GM12878 (cell line): Measurements from ENCODE around the gene RNF168. TPM values are rescaled to one million over a fixed set of nuclear protein-coding genes. Genes with fewer than 3 reads are reported as not detected.
A peak's percentile ranks its signal among the peaks of the same experiment; 100 is the strongest.

Experiments used
- ATAC-seq: fragments of 200-7000 bp; cut with Tn5 transposase; 3 replicates; pipeline ENCODE4 v1.9.1; 2020; ENCODE audit warnings: mild to moderate bottlenecking, moderate library complexity
- BruUV-seq: library from RNA; stranded (reverse); fragments of 400-500 nt; replicated peaks from 2 replicates; lab custom pipeline; 2021; lab: Mats Ljungman, UMichigan
- CTCF ChIA-PET: fragments of 300-600 bp; sonication (Branson Sonifier 250); formaldehyde crosslinking; extraction: SDS; loops from one replicate; lab custom pipeline; 2021; ENCODE audit warnings: inconsistent platforms; lab: Yijun Ruan, JAX
- POLR2A ChIA-PET: fragments of 350-600 bp; formaldehyde crosslinking; extraction: SDS; loops from one replicate; lab custom pipeline; 2021; ENCODE audit warnings: inconsistent platforms; lab: Charles Lee
- RAD21 ChIA-PET: fragments of 300-600 bp; sonication (Branson Sonifier 250); formaldehyde crosslinking; loops from one replicate; lab custom pipeline; 2023; ENCODE audit warnings: antibody characterized with exemption; ENCODE audit not compliant: unreplicated experiment; lab: Charles Lee
- SMC1A ChIA-PET: fragments of 300-600 bp; sonication (Branson Sonifier 250); formaldehyde crosslinking; loops from one replicate; lab custom pipeline; 2023; ENCODE audit not compliant: unreplicated experiment, uncharacterized antibody; lab: Charles Lee
- DNase-seq: peaks from one replicate; pipeline ENCODE4 v3.0.0-alpha.2; 2011; ENCODE audit warnings: low read depth, low spot score
- FAIRE-seq: peaks from 3 replicates; lab custom pipeline; 2011; peaks lifted over from hg19 to GRCh38; lab: Jason Lieb, UNC
- H2AFZ ChIP-seq: 2 replicates; pipeline ENCODE4 v1.6.0; 2011; ENCODE audit warnings: low read depth, low read length, control low read depth; ENCODE audit not compliant: control insufficient read depth
- H3K27ac ChIP-seq: 2 replicates; pipeline ENCODE4 v1.5.1; 2011; ENCODE audit warnings: control low read depth; ENCODE audit not compliant: control insufficient read depth, insufficient read depth
- H3K27me3 ChIP-seq, 2 experiments: replicated peaks in 1 of 2; 2 replicates each; pipeline versions ENCODE4 v1.6.0 to v1.6.1; 2011; ENCODE audit warnings: low read length in 1 of 2; ENCODE audit not compliant: control insufficient read depth in 2 of 2, insufficient read depth in 2 of 2
- H3K36me3 ChIP-seq, 2 experiments: 2 replicates each; pipeline ENCODE4 v1.5.1; 2011; ENCODE audit warnings: low read length in 1 of 2; ENCODE audit not compliant: control insufficient read depth in 2 of 2, insufficient read depth in 2 of 2
- H3K4me1 ChIP-seq: 2 replicates; pipeline ENCODE4 v1.6.1; 2011; ENCODE audit warnings: mild to moderate bottlenecking, low read length, moderate library complexity, mixed read lengths; ENCODE audit not compliant: control insufficient read depth, insufficient read depth
- H3K4me2 ChIP-seq: 2 replicates; pipeline ENCODE4 v1.6.0; 2011; ENCODE audit warnings: control low read depth; ENCODE audit not compliant: control insufficient read depth, insufficient read depth
- H3K4me3 ChIP-seq: fragments of 200-600 bp; sonication (generic); 2 replicates; pipeline ENCODE4 v1.5.1; 2016
- H3K79me2 ChIP-seq: 2 replicates; pipeline ENCODE4 v1.6.0; 2011; ENCODE audit warnings: low read length; ENCODE audit not compliant: control insufficient read depth, insufficient read depth
- H3K9ac ChIP-seq: 2 replicates; pipeline ENCODE4 v1.8.0; 2011; ENCODE audit warnings: low read length, control low read depth, mixed read lengths; ENCODE audit not compliant: control insufficient read depth, insufficient read depth
- H3K9me3 ChIP-seq: replicated peaks from 3 replicates; pipeline ENCODE4 v1.5.1; 2011; ENCODE audit warnings: mild to moderate bottlenecking, low read length; ENCODE audit not compliant: control insufficient read depth, insufficient read depth
- H4K20me1 ChIP-seq: 2 replicates; pipeline ENCODE4 v1.6.0; 2011; ENCODE audit not compliant: control insufficient read depth, insufficient read depth
- CBFB ChIP-seq: IDR thresholded peaks from 2 replicates; pipeline ENCODE4 v1.6.1; 2016; ENCODE audit warnings: antibody characterized with exemption, low read depth
- CHD1 ChIP-seq: IDR thresholded peaks from 2 replicates; pipeline ENCODE4 v1.6.1; 2012; ENCODE audit warnings: low read depth, low read length, improper control_type of control experiment
- CREB1 ChIP-seq: IDR thresholded peaks from 2 replicates; pipeline ENCODE4 v1.6.1; 2012; ENCODE audit warnings: low read depth, mild to moderate bottlenecking, inconsistent platforms
- DPF2 ChIP-seq: fragments of 450-650 bp; IDR thresholded peaks from 2 replicates; pipeline ENCODE4 v1.6.1; 2017; ENCODE audit warnings: mild to moderate bottlenecking
- EGR1 ChIP-seq, 2 experiments: IDR thresholded peaks; 1 replicate in 1 of 2; 2 replicates in 1 of 2; pipeline ENCODE4 v1.6.1; 2011 to 2012; ENCODE audit warnings: low read depth in 2 of 2, low read length in 2 of 2, borderline replicate concordance in 1 of 2, mild to moderate bottlenecking in 1 of 2, moderate library complexity in 1 of 2
- FOXM1 ChIP-seq: IDR thresholded peaks from 2 replicates; pipeline ENCODE4 v1.6.1; 2012; ENCODE audit warnings: low read depth, mild to moderate bottlenecking, inconsistent platforms, low read length, moderate library complexity
- IKZF1 ChIP-seq: fragments of 450-650 bp; conservative IDR thresholded peaks from 2 replicates; pipeline ENCODE4 v1.6.1; 2017; ENCODE audit warnings: antibody characterized with exemption, mild to moderate bottlenecking
- IKZF2 ChIP-seq, 2 experiments: fragments of 450-650 bp; IDR thresholded peaks; 2 replicates each; pipeline ENCODE4 v1.6.1; 2017; ENCODE audit warnings: mild to moderate bottlenecking in 2 of 2, moderate library complexity in 2 of 2
- IRF4 ChIP-seq: IDR thresholded peaks from 2 replicates; pipeline ENCODE4 v1.6.1; 2011; ENCODE audit warnings: low read depth, low read length
- KDM1A ChIP-seq: fragments of 200-600 bp; sonication (generic); IDR thresholded peaks from 2 replicates; pipeline ENCODE4 v1.6.1; 2016; ENCODE audit warnings: borderline replicate concordance
- MYB ChIP-seq: fragments of 150-350 bp; IDR thresholded peaks from 2 replicates; pipeline ENCODE4 v1.6.1; 2014; ENCODE audit warnings: mild to moderate bottlenecking, low read depth, low read length, borderline replicate concordance
- NFIC ChIP-seq: IDR thresholded peaks from 2 replicates; pipeline ENCODE4 v1.6.1; 2012; ENCODE audit warnings: low read depth, mild to moderate bottlenecking, inconsistent platforms, low read length, moderate library complexity
- PML ChIP-seq: IDR thresholded peaks from 2 replicates; pipeline ENCODE4 v1.6.1; 2012; ENCODE audit warnings: low read length, inconsistent platforms
- POU2F2 ChIP-seq: IDR thresholded peaks from 3 replicates; pipeline ENCODE4 v1.6.1; 2011; ENCODE audit warnings: low read depth, mild to moderate bottlenecking, low read length, borderline replicate concordance
- RAD21 ChIP-seq: IDR thresholded peaks from 2 replicates; pipeline ENCODE4 v1.6.1; 2011; ENCODE audit warnings: mild to moderate bottlenecking, low read depth, low read length, moderate library complexity; ENCODE audit not compliant: insufficient read depth
- RUNX3 ChIP-seq: IDR thresholded peaks from 2 replicates; pipeline ENCODE4 v1.6.1; 2012; ENCODE audit warnings: low read length, inconsistent platforms
- YY1 ChIP-seq: IDR thresholded peaks from 2 replicates; pipeline ENCODE4 v1.6.1; 2011; ENCODE audit warnings: low read depth, mild to moderate bottlenecking, low read length
- WGBS: methylation state at CpG from one replicate; pipeline ENCODE4 v1.1.6; 2016; ENCODE audit warnings: low lambda C conversion rate; ENCODE audit not compliant: insufficient replicate concordance, insufficient coverage; ENCODE audit errors: missing lambda C conversion rate; 5-methylcytosine and 5-hydroxymethylcytosine counted together
- in situ Hi-C: fragments of 300-500 bp; cut with MboI; formaldehyde crosslinking; loops from 9 replicates; pipeline ENCODE4 v1.14.3; 2018; ENCODE audit warnings: mixed read lengths
- intact Hi-C: fragments of 100-400 bp; cut with micrococcal nuclease; formaldehyde crosslinking; loops from one replicate; pipeline ENCODE4 v1.14.2; 2022; ENCODE audit not compliant: unreplicated experiment
- polyA plus RNA-seq, 11 experiments: library from polyadenylated mRNA; depleted of rRNA in 4 of 11; unstranded in 6 of 11; stranded (reverse) in 5 of 11; fragments of >200 nt; fragmentation: Nextera tagmentation in 4 of 11; fragmentation: Illumina TruSeq in 1 of 11; extraction: Ambion mirVana in 4 of 11; extraction: Trizol in 1 of 11; gene quantifications; 1 replicate in 1 of 11; 2 replicates in 10 of 11; pipeline versions ENCODE4 v1.2.1 to v1.2.3, GENCODE V29; 2011 to 2016; ENCODE audit warnings: inconsistent platforms in 2 of 11, missing spikeins in 2 of 11, low read depth in 1 of 11
- total RNA-seq, 4 experiments: library from RNA; depleted of rRNA in 3 of 4; stranded (reverse); fragments of >200 nt in 3 of 4; fragmentation: Illumina TruSeq in 1 of 4; extraction: Trizol in 1 of 4; gene quantifications; 2 replicates each; pipeline versions ENCODE4 v1.2.1 to v1.2.3, GENCODE V29; 2013 to 2021
- TF ChIP-seq, protein P1 (sequence below): IDR thresholded peaks from 2 replicates; pipeline ENCODE4 v1.6.1; 2012; ENCODE audit warnings: low read length, inconsistent platforms
- TF ChIP-seq, protein P2 (sequence below): fragments of 450-650 bp; IDR thresholded peaks from 2 replicates; pipeline ENCODE4 v1.6.1; 2014; ENCODE audit warnings: mild to moderate bottlenecking
- TF ChIP-seq, protein P3 (sequence below): IDR thresholded peaks from 2 replicates; pipeline ENCODE4 v1.6.1; 2011; ENCODE audit warnings: borderline replicate concordance, low read depth, mild to moderate bottlenecking, moderate library complexity, low read length; ENCODE audit not compliant: insufficient read depth, poor library complexity, severe bottlenecking

Gene RNF168
- total and polyA plus RNA-seq, 10 of the 15 experiments (the other 5 are each of a cell fraction or from before 2014, with no cell fraction given) = 12.7 to 47.5 (median 24.8) TPM

DNA sequence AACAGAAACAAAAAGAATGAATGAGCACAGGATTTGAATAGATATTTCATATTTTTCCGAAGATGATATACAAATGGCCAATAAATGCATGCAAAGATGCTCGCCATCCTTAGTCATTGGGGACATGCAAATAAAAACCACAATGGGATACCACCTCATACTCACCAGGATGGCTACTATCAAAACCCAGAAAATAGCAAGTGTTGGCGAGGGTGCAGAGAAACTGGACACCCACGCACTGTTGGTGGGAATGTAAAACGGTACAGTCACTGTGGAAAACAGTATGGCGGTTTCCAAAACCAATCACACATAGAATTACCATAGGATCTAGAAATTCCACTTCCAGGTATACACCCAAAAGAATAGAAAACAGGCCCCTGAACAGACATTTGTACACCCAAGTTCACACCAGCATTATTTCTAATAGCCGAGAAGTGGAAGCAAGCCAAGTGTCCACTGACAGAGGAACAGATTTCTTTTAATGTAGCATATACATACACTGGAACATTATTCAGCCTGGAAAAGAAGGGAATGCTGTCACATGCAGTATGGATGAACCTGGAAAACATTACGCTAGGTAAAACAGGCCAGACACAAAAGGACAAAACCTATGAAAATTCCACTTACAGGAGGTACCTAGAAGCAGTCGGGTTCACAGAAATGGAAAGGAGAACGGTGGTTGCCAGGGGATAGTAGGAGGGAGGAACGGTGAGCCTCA is 3.6 kb downstream of the RNF168 start:
- RAD21 ChIA-PET = interaction anchor here (0.8 kb wide), 1 partner anchor 12 kb away, joined by 4 read pairs; no protein-coding TSS in a partner anchor
- no TSS peak for BruUV-seq
- POLR2A ChIA-PET = interaction anchor here (1.3 kb wide), 1 partner anchor 36 kb away, joined by 3 read pairs; no protein-coding TSS in a partner anchor
- no peaks in the 10 kb centered on the region for H3K27me3 ChIP-seq
- H3K4me1 ChIP-seq = no peaks in the 10 kb centered on the region
- 4% methylated on average over 11 of the region's 11 CpGs for WGBS
- peak overlapping the region; percentile 99 for H3K4me3 ChIP-seq
- peak overlapping the region; percentile 99 for H3K27ac ChIP-seq
- CTCF ChIA-PET = interaction anchor here (0.6 kb wide), 1 partner anchor 15 kb away, joined by 3 read pairs; no protein-coding TSS in a partner anchor
- intact Hi-C loops = loop anchor here (5.0 kb wide), 1 partner anchor 58 kb away; no protein-coding TSS in a partner anchor
- peaks cover 3% of the 10 kb centered on the region; the same call in 1 of the 2 replicates for H4K20me1 ChIP-seq
- SMC1A ChIA-PET = no interaction called here
- peaks cover 5% of the 10 kb centered on the region; the same call in 2 of the 3 replicates for H3K9me3 ChIP-seq
- DNase-seq (no peak), FAIRE-seq (no peak), ATAC-seq (no peak)
- in situ Hi-C loops = no loop called here
- H3K79me2 ChIP-seq = peaks cover 83% of the 10 kb centered on the region
- H2AFZ ChIP-seq = no peak overlapping the region
- H3K9ac ChIP-seq = peak overlapping the region; percentile 96
- H3K36me3 ChIP-seq = peaks cover 1 to 13% of the 10 kb centered on the region in 2 experiments; a peak in 2 of 4 replicates
- peak overlapping the region; percentile 92 for H3K4me2 ChIP-seq
- TF ChIP-seq CBFB = 0 out of 2 replicates have a peak, but pooled peaks have one; percentile 18
- 0 out of 2 replicates have a peak, but pooled peaks have one; percentile 41 for TF ChIP-seq CHD1
- TF ChIP-seq RAD21 = no peak
- peak; percentile 88; the same call in 2 of the 3 replicates for TF ChIP-seq POU2F2
- TF ChIP-seq, protein P1, sequence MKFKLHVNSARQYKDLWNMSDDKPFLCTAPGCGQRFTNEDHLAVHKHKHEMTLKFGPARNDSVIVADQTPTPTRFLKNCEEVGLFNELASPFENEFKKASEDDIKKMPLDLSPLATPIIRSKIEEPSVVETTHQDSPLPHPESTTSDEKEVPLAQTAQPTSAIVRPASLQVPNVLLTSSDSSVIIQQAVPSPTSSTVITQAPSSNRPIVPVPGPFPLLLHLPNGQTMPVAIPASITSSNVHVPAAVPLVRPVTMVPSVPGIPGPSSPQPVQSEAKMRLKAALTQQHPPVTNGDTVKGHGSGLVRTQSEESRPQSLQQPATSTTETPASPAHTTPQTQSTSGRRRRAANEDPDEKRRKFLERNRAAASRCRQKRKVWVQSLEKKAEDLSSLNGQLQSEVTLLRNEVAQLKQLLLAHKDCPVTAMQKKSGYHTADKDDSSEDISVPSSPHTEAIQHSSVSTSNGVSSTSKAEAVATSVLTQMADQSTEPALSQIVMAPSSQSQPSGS = peak; percentile 49; the same call in 1 of the 2 replicates
- TF ChIP-seq IKZF1 = peak; percentile 51; the same call in 1 of the 2 replicates
- peak in 1 of 2 experiments; percentile 90; a peak in 2 of 3 replicates for TF ChIP-seq EGR1 (IDR thresholded peaks at IDR 0.05; ENCODE audit: borderline replicate concordance in 1 of 2, low read depth in 2 of 2, low read length in 2 of 2)
- TF ChIP-seq PML = 0 out of 2 replicates have a peak, but pooled peaks have one; percentile 38
- no peak for TF ChIP-seq MYB
- TF ChIP-seq RUNX3 = peak; percentile 91
- TF ChIP-seq CREB1 = no peak
- TF ChIP-seq, protein P2, sequence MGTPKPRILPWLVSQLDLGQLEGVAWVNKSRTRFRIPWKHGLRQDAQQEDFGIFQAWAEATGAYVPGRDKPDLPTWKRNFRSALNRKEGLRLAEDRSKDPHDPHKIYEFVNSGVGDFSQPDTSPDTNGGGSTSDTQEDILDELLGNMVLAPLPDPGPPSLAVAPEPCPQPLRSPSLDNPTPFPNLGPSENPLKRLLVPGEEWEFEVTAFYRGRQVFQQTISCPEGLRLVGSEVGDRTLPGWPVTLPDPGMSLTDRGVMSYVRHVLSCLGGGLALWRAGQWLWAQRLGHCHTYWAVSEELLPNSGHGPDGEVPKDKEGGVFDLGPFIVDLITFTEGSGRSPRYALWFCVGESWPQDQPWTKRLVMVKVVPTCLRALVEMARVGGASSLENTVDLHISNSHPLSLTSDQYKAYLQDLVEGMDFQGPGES = no peak
- no peak for TF ChIP-seq DPF2
- TF ChIP-seq FOXM1 = no peak
- peak; percentile 57; the same call in 1 of the 2 replicates for TF ChIP-seq NFIC
- TF ChIP-seq, protein P3, sequence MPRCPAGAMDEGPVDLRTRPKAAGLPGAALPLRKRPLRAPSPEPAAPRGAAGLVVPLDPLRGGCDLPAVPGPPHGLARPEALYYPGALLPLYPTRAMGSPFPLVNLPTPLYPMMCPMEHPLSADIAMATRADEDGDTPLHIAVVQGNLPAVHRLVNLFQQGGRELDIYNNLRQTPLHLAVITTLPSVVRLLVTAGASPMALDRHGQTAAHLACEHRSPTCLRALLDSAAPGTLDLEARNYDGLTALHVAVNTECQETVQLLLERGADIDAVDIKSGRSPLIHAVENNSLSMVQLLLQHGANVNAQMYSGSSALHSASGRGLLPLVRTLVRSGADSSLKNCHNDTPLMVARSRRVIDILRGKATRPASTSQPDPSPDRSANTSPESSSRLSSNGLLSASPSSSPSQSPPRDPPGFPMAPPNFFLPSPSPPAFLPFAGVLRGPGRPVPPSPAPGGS = peak; percentile 78
- peak; percentile 70; the same call in 1 of the 2 replicates for TF ChIP-seq YY1
- TF ChIP-seq KDM1A = no peak
- TF ChIP-seq IKZF2 (IDR thresholded peaks at IDR 0.05) = peak; percentile 64 to 65
- TF ChIP-seq IRF4 = no peak
